ENCODE measurements around the gene GLRA1. TPM values are rescaled to one million over a fixed set of nuclear protein-coding genes. Genes with fewer than 3 reads are reported as not detected.

The GLRA1 gene
- polyA plus RNA-seq (2012; ENCODE audit: insufficient read depth, insufficient read length) = not detected

DNA sequence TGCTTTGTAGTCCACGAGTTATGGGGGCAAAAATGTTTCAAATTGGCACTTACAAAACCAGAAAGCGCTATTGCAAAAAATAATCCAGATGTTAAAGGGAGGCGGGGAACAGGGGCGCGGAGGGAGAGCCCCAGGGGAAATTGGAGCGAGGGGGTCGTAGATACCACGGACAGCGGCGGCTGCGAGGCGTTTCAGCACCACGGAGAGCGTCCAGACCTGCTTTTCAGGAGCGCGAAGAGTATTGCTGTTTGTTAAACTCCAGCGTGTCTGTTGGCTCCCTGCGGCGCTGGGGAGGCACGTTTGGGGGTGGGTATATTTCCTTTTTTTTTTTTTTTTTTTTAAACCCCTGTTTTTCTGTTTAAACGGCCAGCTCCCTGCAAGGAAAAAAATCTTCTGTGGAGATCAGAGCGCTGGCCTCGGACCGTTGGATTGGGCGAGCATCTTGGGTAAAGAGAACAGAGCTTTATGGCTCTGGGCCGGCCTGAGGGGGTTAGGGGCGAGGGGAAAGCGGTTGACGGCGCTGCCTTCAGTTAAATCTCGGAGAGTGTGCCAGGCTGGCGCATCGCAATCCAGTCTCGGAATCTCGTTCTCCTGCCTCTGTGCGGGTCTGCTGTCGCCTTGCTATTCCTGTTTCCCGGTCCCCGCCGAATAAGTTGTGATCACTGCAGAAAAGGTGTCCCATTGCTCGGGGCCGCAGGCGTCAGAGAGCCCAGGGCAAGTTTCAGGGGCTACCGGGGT, at the start of gene GLRA1:
Gene GLRA1 (minus strand): TSS at position 288 of the 738 bp plus-strand sequence. CDS start 302 bp downstream, outside the sequence.
- H3K4me3 ChIP-seq (ENCODE audit: low read length) = no peak within 1 kb of the TSS
- peak; percentile 44 for DNase-seq (ENCODE audit: low read depth, low spot score)

DNA sequence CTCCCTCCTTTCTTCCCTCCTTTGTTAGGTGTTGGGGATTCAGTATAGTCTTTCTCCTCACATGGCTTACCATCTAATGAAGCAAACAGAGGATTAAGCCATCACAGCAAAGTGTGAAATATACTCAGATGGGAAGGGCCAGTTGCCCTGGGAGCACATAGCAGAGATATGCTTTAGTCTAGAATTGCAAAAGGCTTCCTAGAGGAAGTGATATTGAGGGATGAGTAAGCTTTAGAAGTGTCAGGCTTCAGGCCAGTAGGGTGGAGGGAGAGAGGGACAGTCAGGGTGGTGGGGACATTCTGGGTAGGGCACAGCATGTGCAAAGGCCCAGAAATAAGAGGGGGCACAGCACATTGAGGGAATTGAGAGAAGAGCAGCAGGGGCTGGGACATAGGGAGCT, 46.2 kb upstream of the GLRA1 start:
- no peak overlapping the region for H3K4me3 ChIP-seq (ENCODE audit: low read length)
- no peak for DNase-seq (ENCODE audit: low read depth, low spot score)

DNA sequence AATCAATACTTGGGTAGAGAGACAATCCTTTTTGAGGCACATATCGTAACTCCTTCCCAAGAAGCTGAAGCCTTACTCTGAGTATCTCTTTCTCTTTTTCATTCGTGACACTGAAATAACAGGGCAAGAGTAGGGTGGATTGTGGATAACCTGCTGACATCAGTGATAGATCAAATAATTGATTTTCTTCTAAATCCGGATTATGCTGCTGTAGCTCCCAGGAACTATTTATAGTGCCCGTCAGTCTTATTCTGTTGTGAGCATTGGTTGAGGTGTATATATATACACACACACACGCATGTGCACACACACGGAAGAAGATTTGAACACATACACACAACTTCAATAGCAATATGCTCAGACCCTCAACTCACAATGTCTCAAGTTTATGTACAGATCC, 43.2 kb upstream of the GLRA1 start:
- no peak overlapping the region for H3K4me3 ChIP-seq (ENCODE audit: low read length)
- DNase-seq (ENCODE audit: low read depth, low spot score) = no peak

DNA sequence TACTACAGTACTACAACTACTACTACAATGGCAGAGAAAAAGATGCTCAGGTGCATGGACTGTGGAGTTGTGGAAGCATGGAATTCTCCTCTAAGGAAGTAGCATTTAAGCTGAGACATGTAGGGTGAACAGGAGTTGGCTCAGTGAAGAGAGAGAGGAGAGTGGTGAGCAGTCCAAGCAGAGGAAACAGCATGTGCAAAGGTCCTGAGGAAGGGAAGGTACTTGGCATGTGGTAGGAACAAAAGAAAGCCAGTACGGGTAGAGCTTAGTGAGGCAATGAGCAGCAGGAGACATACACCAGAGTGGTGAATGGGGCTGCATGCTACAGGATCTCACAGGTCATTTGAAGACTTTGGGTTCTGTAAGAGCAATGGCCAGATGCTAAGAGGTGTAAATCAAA, 41.4 kb upstream of the GLRA1 start:
- no peak for DNase-seq (ENCODE audit: low read depth, low spot score)
- no peak overlapping the region for H3K4me3 ChIP-seq (ENCODE audit: low read length)

DNA sequence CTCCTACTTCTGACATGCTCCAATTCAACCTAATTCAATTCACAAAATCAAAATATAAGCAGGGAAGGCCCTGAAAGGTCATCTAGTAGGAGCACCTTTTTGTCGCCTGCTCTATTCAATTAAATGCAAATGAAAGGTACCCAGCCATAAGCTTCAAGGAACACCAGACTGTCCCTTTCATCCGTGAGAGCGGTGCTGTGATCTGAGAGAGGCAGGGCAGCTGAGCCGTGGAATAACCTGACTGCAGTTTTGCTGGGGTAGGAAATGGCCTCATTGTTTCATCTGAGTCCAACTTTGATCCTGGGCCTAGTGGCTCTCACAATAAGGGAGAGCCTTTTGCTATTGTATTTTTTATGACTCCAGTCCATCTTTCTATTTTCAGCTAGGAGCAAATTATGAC, 39.8 kb upstream of the GLRA1 start:
- DNase-seq (ENCODE audit: low read depth, low spot score) = no peak
- no peak overlapping the region for H3K4me3 ChIP-seq (ENCODE audit: low read length)

DNA sequence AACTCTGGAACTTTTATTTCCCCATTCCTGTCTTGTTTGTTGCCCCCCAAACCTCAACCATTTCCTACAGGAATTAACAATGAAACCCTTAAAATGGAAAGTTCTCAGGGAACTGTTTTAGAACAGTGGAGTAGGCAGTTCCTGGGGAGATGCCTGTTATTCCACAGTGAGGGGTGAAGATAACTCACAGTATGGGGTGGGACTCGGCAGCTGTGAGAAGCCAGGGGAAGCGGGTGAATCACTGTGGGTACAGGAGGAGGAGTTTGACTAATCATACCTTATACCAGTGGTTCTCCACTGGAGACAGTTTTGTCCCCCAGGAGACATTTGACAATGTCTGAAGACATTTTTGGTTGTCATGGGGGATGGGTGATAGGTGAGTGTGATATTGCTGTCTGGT, 36.9 kb upstream of the GLRA1 start:
- DNase-seq (ENCODE audit: low read depth, low spot score) = no peak
- H3K4me3 ChIP-seq (ENCODE audit: low read length) = no peak overlapping the region

DNA sequence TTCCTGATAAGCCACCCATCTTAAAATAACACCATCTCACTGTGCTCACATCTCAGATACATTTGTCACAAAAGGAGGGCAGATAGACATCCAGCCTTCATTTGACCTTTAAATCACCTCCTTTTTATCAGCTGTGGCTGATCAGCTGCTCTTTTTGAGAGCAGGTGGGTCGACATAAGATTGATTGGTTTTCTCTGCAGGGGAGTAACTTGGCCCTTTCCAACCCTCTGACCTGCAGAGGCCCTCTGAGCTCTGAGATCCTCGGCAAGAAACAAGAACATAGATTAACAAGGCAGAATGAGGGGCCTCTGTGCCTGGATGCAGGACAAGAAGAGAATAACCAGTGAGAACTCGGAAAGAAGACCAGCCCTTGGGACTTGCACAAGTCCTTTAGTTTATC, 33.5 kb upstream of the GLRA1 start:
- DNase-seq (ENCODE audit: low read depth, low spot score) = no peak
- no peak overlapping the region for H3K4me3 ChIP-seq (ENCODE audit: low read length)

DNA sequence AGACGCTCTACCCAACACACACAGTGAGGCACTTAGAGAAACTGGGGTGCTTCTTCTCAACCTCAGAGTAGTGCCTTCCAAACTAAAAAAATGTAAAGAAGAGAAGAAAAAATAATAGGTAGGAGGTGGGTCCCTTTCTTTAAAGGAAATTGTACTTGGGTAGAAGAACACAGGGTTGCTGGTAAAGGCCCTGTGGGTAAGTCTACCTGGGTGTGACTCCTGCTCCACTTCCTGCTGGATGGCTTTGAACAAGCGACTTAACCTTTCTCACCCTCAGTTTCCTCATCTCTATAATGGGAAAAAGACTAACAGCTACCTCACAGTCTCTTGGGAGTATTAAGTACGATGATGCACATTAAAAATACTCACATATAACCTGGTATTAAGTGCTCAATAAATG, 32.1 kb upstream of the GLRA1 start:
- H3K4me3 ChIP-seq (ENCODE audit: low read length) = no peak overlapping the region
- DNase-seq (ENCODE audit: low read depth, low spot score) = no peak

DNA sequence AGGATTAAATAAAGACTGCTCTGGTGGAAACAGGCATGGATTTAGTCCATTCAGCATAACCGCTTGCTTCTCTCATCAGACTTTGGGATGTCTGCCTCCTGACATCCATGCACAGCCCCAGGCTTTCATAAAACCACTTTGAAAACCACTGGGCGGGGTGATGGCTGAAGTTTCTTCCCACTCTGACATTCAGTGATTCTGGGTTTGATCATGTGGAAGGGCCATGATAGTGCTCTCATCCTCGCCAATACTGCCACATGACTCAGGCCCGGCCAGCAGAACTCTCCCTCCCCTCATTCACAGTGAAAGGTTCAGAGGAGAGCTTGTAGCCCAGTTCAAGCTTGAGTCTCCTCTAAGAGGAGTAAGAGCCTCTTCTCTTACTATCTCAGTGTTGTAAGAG, 29.6 kb upstream of the GLRA1 start:
- H3K4me3 ChIP-seq (ENCODE audit: low read length) = no peak overlapping the region
- no peak for DNase-seq (ENCODE audit: low read depth, low spot score)

DNA sequence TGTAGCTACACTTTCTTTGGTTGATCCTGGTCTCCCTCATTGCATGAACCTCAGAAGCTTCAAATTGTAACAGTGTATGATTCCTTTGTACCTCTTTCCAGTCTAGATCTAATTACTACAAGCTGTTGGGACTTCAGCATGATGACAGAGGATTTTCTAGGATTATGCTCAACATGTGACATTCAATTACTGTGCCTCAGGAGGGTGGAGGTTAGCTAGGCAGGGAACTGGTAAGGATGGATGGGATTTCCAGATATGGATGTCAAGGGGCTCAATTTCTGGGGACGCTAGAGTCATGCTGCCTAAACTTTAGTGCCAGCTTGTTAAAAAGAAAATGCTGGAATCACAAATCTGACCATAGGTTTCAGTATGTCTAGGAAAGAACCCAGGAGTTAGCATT, 29.2 kb upstream of the GLRA1 start:
- no peak overlapping the region for H3K4me3 ChIP-seq (ENCODE audit: low read length)
- DNase-seq (ENCODE audit: low read depth, low spot score) = no peak

DNA sequence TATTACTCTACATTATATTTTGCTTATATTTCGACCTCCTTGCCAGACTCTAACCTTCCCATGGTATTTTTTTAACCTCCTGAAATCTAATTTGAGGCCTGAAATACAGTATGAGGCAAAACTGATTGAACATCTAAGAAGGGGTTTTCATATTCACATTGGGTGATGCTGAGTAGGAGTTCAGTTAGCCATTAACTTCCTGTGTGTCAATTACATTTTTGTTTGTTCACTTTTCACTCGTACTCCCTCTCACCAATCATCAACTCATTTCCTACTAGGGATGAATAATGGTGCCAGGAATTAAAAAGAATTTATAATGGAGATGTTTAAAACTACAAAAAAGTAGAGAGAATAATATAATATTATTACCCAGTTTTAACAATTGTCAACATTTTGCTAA, 27.6 kb upstream of the GLRA1 start:
- no peak overlapping the region for H3K4me3 ChIP-seq (ENCODE audit: low read length)
- no peak for DNase-seq (ENCODE audit: low read depth, low spot score)

DNA sequence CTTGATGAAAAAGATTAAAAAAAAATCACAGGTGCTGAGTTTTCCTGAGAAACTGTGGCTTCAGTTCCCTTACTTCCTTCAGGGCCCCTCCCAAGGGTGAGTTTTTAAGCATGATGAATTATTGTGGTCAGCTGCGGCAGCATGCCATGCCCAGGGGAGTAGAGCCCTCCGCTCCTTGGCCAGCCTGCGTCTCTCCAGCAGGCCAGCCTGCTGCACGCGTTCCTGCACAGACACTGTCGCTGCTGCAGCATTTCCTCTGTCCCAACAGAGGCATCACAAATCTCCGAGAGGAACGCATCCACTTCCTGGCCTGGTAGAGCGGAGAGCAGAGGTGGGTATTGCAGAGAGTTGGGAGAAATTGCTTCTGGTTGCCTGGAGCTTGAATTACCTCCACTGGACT, 26.1 kb upstream of the GLRA1 start:
- DNase-seq (ENCODE audit: low read depth, low spot score) = no peak

DNA sequence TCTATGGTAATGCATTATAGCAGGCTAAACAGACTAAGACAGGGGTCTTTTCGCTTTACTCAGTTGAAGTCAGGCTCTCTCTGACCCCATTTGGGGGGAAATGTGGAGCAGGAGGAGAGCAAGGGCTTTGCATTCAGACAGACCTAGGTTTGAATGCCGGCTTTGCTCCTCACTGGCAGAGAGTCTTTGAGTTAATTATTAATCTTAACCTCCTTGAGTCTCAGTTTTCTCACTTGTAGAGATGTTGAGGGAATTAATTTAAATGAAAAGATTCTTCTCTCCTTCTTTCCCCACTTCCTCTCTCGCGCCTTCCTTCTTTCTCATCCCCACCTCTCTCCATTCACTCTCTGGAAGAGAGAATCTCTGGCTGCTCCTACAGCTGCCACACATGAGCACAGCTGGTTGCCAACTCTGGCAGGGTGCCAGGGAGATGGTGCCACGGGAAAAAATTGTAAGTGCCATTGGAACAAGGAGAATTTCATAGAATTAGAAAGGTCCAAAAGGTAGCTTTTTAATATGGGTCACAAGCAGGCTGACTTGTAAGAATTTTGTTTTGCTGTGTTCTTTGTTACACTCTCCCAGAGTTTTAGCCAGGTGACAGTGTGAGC, 25.2 kb upstream of the GLRA1 start:
- H3K4me3 ChIP-seq (ENCODE audit: low read length) = no peak overlapping the region
- no peak for DNase-seq (ENCODE audit: low read depth, low spot score)

More for the DNA sequence above, 26.1 kb upstream of the GLRA1 start:
- no peak overlapping the region for H3K4me3 ChIP-seq (ENCODE audit: low read length)

DNA sequence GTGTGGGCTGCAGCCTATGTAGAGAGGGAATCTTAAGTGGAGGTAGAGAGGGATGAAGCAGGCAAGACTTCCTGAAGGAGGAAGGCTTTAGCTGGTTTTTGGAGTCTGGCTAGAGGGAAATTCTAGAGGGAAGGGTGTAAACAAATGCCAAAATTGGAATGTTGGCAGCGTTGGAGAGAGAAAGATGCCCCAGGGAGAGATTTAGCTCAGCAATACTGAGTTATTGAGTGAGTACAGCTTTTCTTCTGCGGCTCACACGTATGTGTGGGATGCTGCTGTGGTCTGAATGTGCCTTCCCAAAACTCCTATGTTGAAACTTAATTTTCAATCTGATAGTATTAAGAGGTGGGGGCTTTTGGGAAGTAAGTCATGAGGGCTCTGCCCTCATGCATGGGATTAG, 24.5 kb upstream of the GLRA1 start:
- DNase-seq (ENCODE audit: low read depth, low spot score) = no peak
- H3K4me3 ChIP-seq (ENCODE audit: low read length) = no peak overlapping the region

DNA sequence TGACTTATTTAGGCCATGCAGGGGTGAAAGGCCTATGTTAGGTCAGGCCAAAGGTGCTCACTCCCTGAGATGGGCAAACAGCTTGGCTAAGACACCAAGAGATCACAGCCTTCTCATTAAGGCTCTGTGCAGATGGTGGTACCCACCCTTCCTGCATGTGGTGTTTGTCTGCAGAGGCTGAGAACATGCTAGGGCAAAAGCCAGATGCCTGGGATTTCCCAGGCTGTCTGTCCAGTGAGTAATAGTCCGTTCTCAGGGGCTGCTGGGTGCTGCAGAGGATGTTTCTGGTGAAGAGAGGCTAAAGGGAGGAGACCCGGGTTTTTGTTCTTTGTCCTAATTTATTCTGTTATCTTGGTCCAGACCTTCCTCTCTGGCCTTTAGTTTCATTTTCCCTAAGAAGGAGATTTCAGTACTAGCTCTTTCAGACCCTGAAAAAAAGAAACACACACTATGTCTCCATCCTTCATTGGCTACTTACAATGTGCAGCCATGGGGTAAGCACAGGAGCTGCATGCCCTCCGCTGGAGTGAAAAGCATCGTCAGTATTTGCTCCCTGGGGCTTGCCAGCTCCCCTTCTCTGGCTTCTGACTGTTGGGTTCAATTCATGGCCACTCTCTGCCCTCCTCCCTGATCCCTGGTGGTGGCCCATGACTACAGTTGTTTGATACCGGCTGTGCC, 23.4 kb upstream of the GLRA1 start:
- no peak overlapping the region for H3K4me3 ChIP-seq (ENCODE audit: low read length)
- no peak for DNase-seq (ENCODE audit: low read depth, low spot score)

DNA sequence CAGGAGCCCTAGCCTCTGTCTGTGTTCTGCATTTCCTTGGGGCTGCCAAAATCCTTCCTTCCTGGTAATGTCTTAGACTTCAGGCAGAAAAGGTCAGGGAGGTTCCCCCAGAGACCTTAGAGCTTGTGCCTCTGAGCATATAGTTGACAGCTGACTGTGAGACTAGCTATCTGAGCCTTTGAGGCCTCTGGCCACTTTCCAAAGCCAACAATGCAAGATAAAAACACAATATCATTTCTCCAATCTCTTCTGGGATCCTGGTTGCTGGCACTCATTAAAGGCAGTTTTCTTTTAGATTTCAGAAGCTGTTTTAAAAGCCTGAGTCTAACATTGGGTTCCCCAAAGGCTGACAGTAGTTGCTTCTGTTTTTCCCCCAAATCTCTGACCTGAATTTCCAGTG, 13.2 kb upstream of the GLRA1 start:
- no peak overlapping the region for H3K4me3 ChIP-seq (ENCODE audit: low read length)
- DNase-seq (ENCODE audit: low read depth, low spot score) = no peak

DNA sequence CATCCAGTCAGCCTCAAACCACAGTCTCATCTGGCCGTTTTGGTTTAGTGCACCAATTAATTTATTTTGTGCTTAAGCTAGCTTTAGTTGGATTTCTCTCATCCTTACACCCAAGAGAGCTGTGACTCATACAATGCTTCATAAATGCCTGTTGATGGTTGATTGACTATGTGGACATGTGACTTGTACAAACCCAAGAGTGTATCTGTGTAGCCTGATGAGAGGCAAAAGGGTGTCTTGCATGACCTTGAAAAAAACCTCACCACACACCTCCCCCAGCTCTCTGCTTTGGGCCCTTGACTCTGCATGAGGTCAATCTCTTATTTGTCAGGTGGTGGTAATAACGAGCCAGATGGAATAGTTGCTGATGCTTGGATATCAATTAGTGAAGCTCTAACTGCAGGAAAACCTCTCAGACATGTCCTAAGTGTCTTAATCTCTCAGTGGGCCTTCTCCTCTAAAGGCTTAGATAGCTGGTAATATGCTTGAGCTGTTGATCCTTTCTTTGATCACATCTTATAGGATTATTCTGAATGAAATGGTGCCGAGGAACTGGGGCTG, 10.6 kb upstream of the GLRA1 start:
- no peak overlapping the region for H3K4me3 ChIP-seq (ENCODE audit: low read length)
- no peak for DNase-seq (ENCODE audit: low read depth, low spot score)

DNA sequence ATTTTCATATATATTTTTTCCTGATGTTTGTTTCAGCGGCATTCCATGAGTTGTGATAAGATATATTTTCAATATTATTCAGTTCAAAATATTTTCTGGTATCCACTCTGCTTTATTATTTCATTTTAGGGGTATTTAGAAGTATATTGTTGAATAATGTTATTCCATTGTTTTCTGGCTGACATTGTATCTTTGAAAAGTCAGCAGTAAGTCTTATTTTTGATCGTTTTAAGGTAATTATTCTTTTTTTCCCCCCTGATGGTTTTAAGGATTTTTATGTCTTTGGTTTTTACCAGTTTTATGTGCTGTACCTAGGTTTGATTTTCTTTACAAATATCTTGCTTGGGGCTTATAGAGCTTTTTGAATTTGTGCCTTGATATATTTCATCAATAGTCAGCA, 6.6 kb upstream of the GLRA1 start:
- no peak overlapping the region for H3K4me3 ChIP-seq (ENCODE audit: low read length)
- no peak for DNase-seq (ENCODE audit: low read depth, low spot score)

DNA sequence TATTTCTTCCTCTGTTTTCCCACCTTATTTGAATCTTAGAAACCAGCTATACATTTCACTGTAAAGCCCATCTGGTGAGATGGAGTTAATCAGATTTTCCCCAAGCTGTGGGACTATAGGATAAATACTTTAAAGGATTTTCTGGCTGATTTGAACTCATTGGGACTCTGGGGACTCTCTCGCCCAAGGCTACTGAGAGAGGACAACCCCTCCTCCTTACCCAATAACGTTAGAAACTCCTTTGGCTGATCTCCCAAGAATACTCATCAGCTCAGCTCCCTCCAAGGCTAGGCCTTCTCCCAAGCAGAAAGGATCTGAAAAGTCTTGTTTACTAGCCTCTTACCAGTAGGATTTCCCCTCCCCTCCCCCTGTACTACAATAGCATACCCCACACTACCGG, 1.5 kb upstream of the GLRA1 start:
- DNase-seq (ENCODE audit: low read depth, low spot score) = no peak

DNA sequence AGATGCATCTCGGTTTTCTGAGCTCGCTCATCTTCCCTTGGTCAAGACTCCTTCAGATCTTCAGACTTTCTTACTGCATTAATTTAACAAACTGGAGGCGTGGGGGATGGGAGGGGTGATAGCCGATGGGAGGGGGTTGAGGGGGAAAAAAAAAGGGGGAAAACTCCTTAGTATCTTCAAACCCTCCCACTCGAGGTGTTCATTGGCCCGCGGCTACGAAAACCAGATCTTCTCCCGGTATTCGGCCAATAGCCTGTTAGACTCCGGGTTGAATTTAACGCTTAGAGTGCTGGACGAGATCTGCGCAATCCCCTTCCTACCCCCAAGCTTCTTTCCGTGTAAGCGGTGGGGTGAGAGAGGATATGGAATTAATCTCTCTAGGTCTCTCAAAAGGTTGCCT, 689 bp upstream of the GLRA1 start:
- DNase-seq (ENCODE audit: low read depth, low spot score) = no peak
- no peak overlapping the region for H3K4me3 ChIP-seq (ENCODE audit: low read length)

More for the DNA sequence above, 1.5 kb upstream of the GLRA1 start:
- no peak overlapping the region for H3K4me3 ChIP-seq (ENCODE audit: low read length)

Measured in Jurkat, Clone E6-1 (cell line).